Inflammatory macrophage (primary cell): ENCODE results near the gene SLC29A3.
"Not testable (repeated sequence)": the region's sequence is repeated elsewhere in the genome, so short reads cannot be mapped to it uniquely, and the experiment has no call there.

Source experiments
- DNase-seq, 2 donors: peaks; one replicate each; pipeline ENCODE4 v3.0.0-alpha.2; 2020 to 2022

The SLC29A3 gene

GRCh38 chr10:71348850-71349249 is 29.8 kb downstream of the SLC29A3 start:
- no peak for DNase-seq

- DNase-seq, result peak; percentile 24 to 74
These were observed 30.3 kb downstream of the SLC29A3 start for GRCh38 chr10:71349406-71349805.

- DNase-seq, result no peak
These were observed 32.0 kb downstream of the SLC29A3 start for GRCh38 chr10:71351087-71351486.

GRCh38 chr10:71351628-71352319 is 32.7 kb downstream of the SLC29A3 start:
- DNase-seq, result peak; percentile 33 to 66

GRCh38 chr10:71353639-71354038 is 34.6 kb downstream of the SLC29A3 start:
- no peak for DNase-seq

GRCh38 chr10:71354776-71355175 is 35.7 kb downstream of the SLC29A3 start:
- DNase-seq, result no peak

- no peak for DNase-seq
These were observed 36.8 kb downstream of the SLC29A3 start for GRCh38 chr10:71355886-71356285.

- DNase-seq, result no peak
These were observed 38.8 kb downstream of the SLC29A3 start for GRCh38 chr10:71357792-71358265.

- no peak for DNase-seq
These were observed 39.2 kb downstream of the SLC29A3 start for GRCh38 chr10:71358277-71358676.

- DNase-seq, result not testable (repeated sequence)
These were observed 39.8 kb downstream of the SLC29A3 start for GRCh38 chr10:71358906-71359305.

- DNase-seq, result peak; percentile 94 to 98
These were observed 40.4 kb downstream of the SLC29A3 start for GRCh38 chr10:71359364-71360046.

- no peak for DNase-seq
These were observed 41.7 kb downstream of the SLC29A3 start for GRCh38 chr10:71360735-71361134.

- no peak for DNase-seq
These were observed 42.5 kb downstream of the SLC29A3 start for GRCh38 chr10:71361581-71361980.

- DNase-seq, result no peak
These were observed 43.1 kb downstream of the SLC29A3 start for GRCh38 chr10:71362141-71362540.

GRCh38 chr10:71363936-71364335 is 44.9 kb downstream of the SLC29A3 start:
- no peak for DNase-seq

GRCh38 chr10:71365366-71365765 is 46.3 kb downstream of the SLC29A3 start:
- no peak for DNase-seq

GRCh38 chr10:71366690-71367089 is 47.6 kb downstream of the SLC29A3 start:
- peak; percentile 82 to 97 for DNase-seq

- DNase-seq, result peak; percentile 92 to 98
These were observed 48.2 kb downstream of the SLC29A3 start for GRCh38 chr10:71367271-71367670.

GRCh38 chr10:71368176-71368575 is 49.1 kb downstream of the SLC29A3 start:
- peak; percentile 31 to 51 for DNase-seq

- no peak for DNase-seq
These were observed 49.6 kb downstream of the SLC29A3 start for GRCh38 chr10:71368643-71369042.

GRCh38 chr10:71369602-71370001 is 50.5 kb downstream of the SLC29A3 start:
- no peak for DNase-seq

- no peak for DNase-seq
These were observed 51.0 kb downstream of the SLC29A3 start for GRCh38 chr10:71370031-71370430.

- peak; percentile 87 for DNase-seq
These were observed 52.7 kb downstream of the SLC29A3 start for GRCh38 chr10:71371750-71372166.

GRCh38 chr10:71372882-71373495 is 53.9 kb downstream of the SLC29A3 start:
- peak; percentile 65 to 69 for DNase-seq
